K562 (cell line): ENCODE data around the gene CTXN1. TPM values are rescaled to one million over a fixed set of nuclear protein-coding genes. Genes with fewer than 3 reads are reported as not detected.

ENCODE experiments used
- ATAC-seq: fragments of 200-7000 bp; cut with Tn5 transposase; 3 replicates; pipeline ENCODE4 v1.9.1; 2020; ENCODE audit warnings: moderate library complexity
- BruUV-seq: library from RNA; stranded (reverse); fragments of 400-500 nt; replicated peaks from 2 replicates; lab custom pipeline; 2021; lab: Mats Ljungman, UMichigan
- CTCF ChIA-PET: fragments of 300-600 bp; formaldehyde crosslinking; extraction: SDS; loops from one replicate; lab custom pipeline; 2021; ENCODE audit warnings: low intra/inter-chr PET ratio; lab: Yijun Ruan, JAX
- POLR2A ChIA-PET: fragments of 300-600, 350-650 bp; sonication (Branson Sonifier 250); formaldehyde crosslinking; extraction: SDS; loops from one replicate; lab custom pipeline; 2021; ENCODE audit warnings: antibody characterized with exemption, inconsistent platforms; lab: Yijun Ruan, JAX
- DNase-seq, 4 experiments: peaks; one replicate each; pipeline versions ENCODE4 v3.0.0 to v3.0.0-alpha.2; 2011 to 2018; ENCODE audit warnings: low spot score in 3 of 4, mixed read lengths in 3 of 4; ENCODE audit errors: extremely low read depth in 1 of 4
- FAIRE-seq: peaks from 2 replicates; lab custom pipeline; 2011; peaks lifted over from hg19 to GRCh38; lab: Jason Lieb, UNC
- H2AFZ ChIP-seq: 2 replicates; pipeline ENCODE4 v1.6.0; 2011; ENCODE audit warnings: low read depth, low read length, control low read depth, inconsistent platforms
- H3K27ac ChIP-seq: fragments of 200-600 bp; 3 replicates; pipeline ENCODE4 v1.8.0; 2011; ENCODE audit warnings: low read depth, mild to moderate bottlenecking, control low read depth, inconsistent platforms, low read length, moderate library complexity, mixed read lengths; ENCODE audit errors: extremely low read depth
- H3K27me3 ChIP-seq, 2 experiments: fragments of 300-600 bp in 1 of 2; 2 replicates in 1 of 2; 3 replicates in 1 of 2; pipeline versions ENCODE4 v1.6.0 to v1.8.0; 2011; ENCODE audit warnings: inconsistent platforms in 2 of 2, low read length in 2 of 2, mild to moderate bottlenecking in 1 of 2, mixed read lengths in 1 of 2, moderate library complexity in 1 of 2; ENCODE audit not compliant: control insufficient read depth in 2 of 2, insufficient read depth in 2 of 2
- H3K36me3 ChIP-seq: fragments of 300-600 bp; 3 replicates; pipeline ENCODE4 v1.8.0; 2011; ENCODE audit warnings: mild to moderate bottlenecking, low read length, inconsistent platforms; ENCODE audit not compliant: control insufficient read depth, insufficient read depth
- H3K4me1 ChIP-seq, 2 experiments: fragments of 200-600 bp in 1 of 2; replicated peaks in 1 of 2; 2 replicates in 1 of 2; 3 replicates in 1 of 2; pipeline versions ENCODE4 v1.5.1 to v1.8.0; 2011; ENCODE audit warnings: inconsistent platforms in 2 of 2, low read length in 2 of 2, mild to moderate bottlenecking in 1 of 2, mixed read lengths in 1 of 2, moderate library complexity in 1 of 2; ENCODE audit not compliant: control insufficient read depth in 2 of 2, insufficient read depth in 2 of 2
- H3K4me2 ChIP-seq: 2 replicates; pipeline ENCODE4 v1.6.1; 2011; ENCODE audit warnings: low read length, control low read depth, inconsistent platforms, mixed read lengths; ENCODE audit not compliant: insufficient read depth
- H3K4me3 ChIP-seq: fragments of 200-600 bp; sonication (generic), shearing (Covaris generic); 2 replicates; pipeline ENCODE4 v1.5.1; 2016; ENCODE audit warnings: control low read depth, inconsistent platforms
- H3K79me2 ChIP-seq: fragments of 200-600 bp; 3 replicates; pipeline ENCODE4 v1.8.0; 2011; ENCODE audit warnings: low read length, inconsistent platforms; ENCODE audit not compliant: control insufficient read depth, insufficient read depth
- H3K9ac ChIP-seq, 2 experiments: 2 replicates each; pipeline versions ENCODE4 v1.6.0 to v1.6.1; 2011; ENCODE audit warnings: low read depth in 2 of 2, low read length in 2 of 2, control low read depth in 1 of 2, inconsistent platforms in 1 of 2, mild to moderate bottlenecking in 1 of 2, mixed read lengths in 1 of 2; ENCODE audit not compliant: insufficient read depth in 1 of 2
- H3K9me1 ChIP-seq: one replicate; pipeline ENCODE4 v1.6.0; 2011; ENCODE audit warnings: inconsistent platforms, mild to moderate bottlenecking, low read length, moderate library complexity; ENCODE audit not compliant: control insufficient read depth, insufficient read depth
- H3K9me3 ChIP-seq: replicated peaks from 2 replicates; pipeline ENCODE4 v1.5.1; 2011; ENCODE audit warnings: low read depth, low read length, inconsistent platforms; ENCODE audit not compliant: control insufficient read depth, insufficient read depth
- H4K20me1 ChIP-seq: replicated peaks from 2 replicates; pipeline ENCODE4 v1.6.1; 2011; ENCODE audit warnings: low read length, inconsistent platforms, mixed read lengths; ENCODE audit not compliant: control insufficient read depth, insufficient read depth
- POLR2G ChIP-seq: fragments of 200-400 bp; formaldehyde crosslinking; IDR thresholded peaks from 2 replicates; pipeline ENCODE4 v1.6.1; 2017; ENCODE audit warnings: low read depth, mild to moderate bottlenecking, antibody characterized with exemption, low read length, moderate library complexity
- TRIM24 ChIP-seq, 2 experiments: fragments of 450-650 bp; IDR thresholded peaks; 2 replicates each; pipeline ENCODE4 v1.6.1; 2016
- ZNF445 ChIP-seq: fragments of 250-450 bp; sonication (Bioruptor Pico); IDR thresholded peaks from 2 replicates; pipeline ENCODE4 v1.4.0; 2020; ENCODE audit warnings: low read depth, mild to moderate bottlenecking, moderate library complexity
- WGBS: fragments of 100-300 bp; shearing (Covaris generic); methylation state at CpG from one replicate; pipeline ENCODE4 v1.1.6; 2016; ENCODE audit warnings: low coverage, mixed read lengths; ENCODE audit not compliant: insufficient coverage; ENCODE audit errors: missing lambda C conversion rate; 5-methylcytosine and 5-hydroxymethylcytosine counted together
- in situ Hi-C: fragments of 300-500 bp; cut with MboI; formaldehyde crosslinking; loops from 4 replicates; pipeline ENCODE4 v1.15.0; 2018; ENCODE audit warnings: inconsistent platforms, mixed read lengths
- intact Hi-C: fragments of 100-400 bp; cut with micrococcal nuclease; formaldehyde crosslinking; loops from 2 replicates; pipeline ENCODE4 v1.14.2; 2022
- polyA plus RNA-seq, 8 experiments: library from polyadenylated mRNA; depleted of rRNA in 4 of 8; stranded (reverse) in 5 of 8; unstranded in 3 of 8; fragments of >200 nt; fragmentation: Nextera tagmentation in 2 of 8; fragmentation: Illumina TruSeq in 1 of 8; extraction: Ambion mirVana in 2 of 8; extraction: Trizol in 1 of 8; gene quantifications; 2 replicates each; pipeline versions ENCODE4 v1.2.1 to v1.2.3, GENCODE V29; 2011 to 2014; ENCODE audit warnings: inconsistent platforms in 1 of 8, missing spikeins in 1 of 8
- total RNA-seq, 7 experiments: library from RNA; depleted of rRNA in 6 of 7; stranded (reverse); fragments of >200 nt in 6 of 7; fragmentation: Illumina TruSeq in 2 of 7; extraction: Trizol in 2 of 7; gene quantifications; 2 replicates each; pipeline versions ENCODE4 v1.2.1 to v1.2.3, GENCODE V29; 2011 to 2021; ENCODE audit warnings: low replicate concordance in 1 of 7

The CTXN1 gene
- total and polyA plus RNA-seq, 9 of the 15 experiments (the other 6 are each of a cell fraction or from before 2014, with no cell fraction given): 0.15 to 37.4 (median 1.8) TPM; not detected in 2

DNA sequence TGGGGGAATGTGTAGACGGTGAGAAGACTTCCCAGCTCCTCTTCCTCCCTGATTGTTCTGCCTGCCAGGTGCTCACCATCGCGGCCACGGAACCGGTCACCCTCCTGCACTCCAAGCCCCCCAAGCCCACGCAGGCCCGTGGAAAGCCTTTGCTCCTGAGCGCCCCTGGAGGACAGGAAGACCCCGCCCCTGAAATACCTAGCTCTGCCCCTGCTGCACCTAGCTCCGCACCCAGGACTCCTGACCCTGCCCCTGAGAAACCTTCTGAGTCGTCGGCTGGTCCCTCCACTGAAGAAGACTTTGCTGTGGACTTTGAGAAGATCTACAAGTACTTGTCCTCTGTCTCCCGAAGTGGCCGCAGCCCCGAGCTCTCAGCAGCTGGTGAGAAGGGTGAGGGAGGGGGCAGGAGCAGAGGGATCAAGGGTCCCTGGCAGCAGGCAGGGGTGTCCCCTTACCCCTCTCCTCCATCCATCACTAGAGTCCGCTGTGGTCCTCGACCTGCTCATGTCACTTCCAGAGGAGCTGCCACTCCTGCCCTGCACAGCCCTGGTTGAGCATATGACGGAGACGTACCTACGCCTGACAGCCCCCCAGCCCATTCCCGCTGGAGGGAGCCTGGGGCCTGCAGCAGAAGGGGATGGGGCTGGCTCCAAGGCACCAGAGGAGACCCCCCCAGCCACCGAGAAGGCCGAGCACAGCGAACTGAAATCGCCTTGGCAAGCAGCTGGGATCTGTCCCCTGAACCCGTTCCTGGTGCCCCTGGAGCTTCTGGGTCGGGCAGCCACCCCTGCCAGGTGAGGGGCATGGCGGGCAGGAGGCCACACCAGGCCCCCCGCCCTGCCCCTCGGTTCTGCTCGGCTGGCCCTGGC is 3.7 kb downstream of the CTXN1 start:
- no peak overlapping the region; the same call in 2 of the 3 replicates for H3K27ac ChIP-seq
- BruUV-seq: no TSS peak
- ATAC-seq (no peak), DNase-seq (no peak), FAIRE-seq (no peak)
- intact Hi-C loops: loop anchor here (1.0 to 5.0 kb wide), 2 partner anchors 50 to 69 kb away; partner anchors contain the start of gene PRR36
- in situ Hi-C loops: loop anchor here (5.0 kb wide), 1 partner anchor 70 kb away; no protein-coding TSS in a partner anchor
- POLR2A ChIA-PET: interaction anchor here (0.5 to 3.1 kb wide), 4 partner anchors 22 to 53 kb away, joined by 3 to 21 read pairs (median 12); partner anchors contain the start of gene TIMM44
- H2AFZ ChIP-seq: no peak overlapping the region
- H3K9me1 ChIP-seq: no peaks in the 10 kb centered on the region
- CTCF ChIA-PET: no interaction called here
- peaks cover 20 to 84% of the 10 kb centered on the region in 2 experiments for H3K4me1 ChIP-seq
- 86% methylated on average over 25 of the region's 31 CpGs for WGBS
- no peaks in the 10 kb centered on the region for H3K27me3 ChIP-seq
- H3K79me2 ChIP-seq: peaks cover 14% of the 10 kb centered on the region
- peak overlapping the region; percentile 72 to 93; a peak in 3 of 4 replicates for H3K9ac ChIP-seq
- peak overlapping the region; percentile 98; the same call in 1 of the 2 replicates for H3K4me2 ChIP-seq
- H3K36me3 ChIP-seq: peaks cover 26% of the 10 kb centered on the region; the same call in 1 of the 3 replicates
- H4K20me1 ChIP-seq: peaks cover 15% of the 10 kb centered on the region; the same call in 1 of the 2 replicates
- H3K9me3 ChIP-seq: no peaks in the 10 kb centered on the region
- H3K4me3 ChIP-seq: peak overlapping the region; percentile 52; the same call in 1 of the 2 replicates
- no peak for TF ChIP-seq ZNF445 (CRISPR knock-in tag)
- TF ChIP-seq TRIM24 (IDR thresholded peaks at IDR 0.05): no peak
- TF ChIP-seq POLR2G: peak; percentile 29; the same call in 1 of the 2 replicates
- TF ChIP-seq, all 486 proteins: peak for 1
